Right atrium auricular region (tissue), 2 donors: ENCODE data around the gene GTF2F2. TPM values are rescaled to one million over a fixed set of nuclear protein-coding genes. Genes with fewer than 3 reads are reported as not detected.
A peak's percentile ranks its signal among the peaks of the same experiment; 100 is the strongest.

Experiments
- DNase-seq: peaks from one replicate; pipeline ENCODE4 v3.0.0-alpha.2; 2019; ENCODE audit warnings: low spot score
- H3K27ac ChIP-seq, 2 donors: fragments of 200-600 bp; sonication (generic); 1 replicate in 1 of 2; 2 replicates in 1 of 2; pipeline ENCODE4 v1.5.1; 2016 to 2019
- H3K27me3 ChIP-seq, 2 donors: fragments of 200-600 bp; sonication (generic); one replicate each; pipeline versions ENCODE4 v1.5.1 to v1.6.0; 2017 to 2019
- H3K36me3 ChIP-seq: fragments of 200-600 bp; sonication (generic); one replicate; pipeline ENCODE4 v1.5.1; 2016
- H3K4me1 ChIP-seq, 2 donors: fragments of 200-600 bp; sonication (generic); one replicate each; pipeline versions ENCODE4 v1.5.1 to v1.6.0; 2017 to 2019
- H3K4me3 ChIP-seq, 2 donors: fragments of 200-600 bp; sonication (generic); 1 replicate in 1 of 2; 2 replicates in 1 of 2; pipeline ENCODE4 v1.5.1; 2017 to 2019; ENCODE audit warnings: mild to moderate bottlenecking in 1 of 2, moderate library complexity in 1 of 2
- H3K9me3 ChIP-seq, 2 donors: fragments of 200-600 bp; sonication (generic); one replicate each; pipeline ENCODE4 v1.5.1; 2019
- CTCF ChIP-seq, 2 donors: fragments of 200-600 bp; sonication (generic); IDR thresholded peaks; one replicate each; pipeline ENCODE4 v1.5.1; 2019; ENCODE audit warnings: antibody characterized with exemption in 2 of 2
- total RNA-seq, 2 donors: library from RNA; depleted of rRNA; stranded (reverse); fragments of >200 nt; gene quantifications; one replicate each; pipeline ENCODE4 v1.1.0, GENCODE V29; 2016

Gene GTF2F2
- total RNA-seq, 2 donors from 2014 or later, result 9.4 to 23.3 TPM

GRCh38 chr13:45320876-45321629, 200.7 kb downstream of the GTF2F2 start:
- Histone ChIP-seq H3K36me3 (no peaks in the 10 kb centered on the region), H3K27me3 (no peaks in the 10 kb centered on the region), H3K4me1 (peaks cover 0 to 15% of the 10 kb centered on the region in 2 donors), H3K27ac (no peak overlapping the region), H3K9me3 (no peaks in the 10 kb centered on the region), H3K4me3 (no peak overlapping the region)
- no peak for DNase-seq
- TF ChIP-seq CTCF (IDR thresholded peaks at IDR 0.05), result no peak

GRCh38 chr13:45325806-45326205, 205.5 kb downstream of the GTF2F2 start:
- peak; percentile 81 for DNase-seq
- H3K27ac ChIP-seq, result peak overlapping the region; percentile 79 to 86
- H3K4me1 ChIP-seq, result peaks cover 0 to 59% of the 10 kb centered on the region in 2 donors
- H3K9me3 ChIP-seq, result no peaks in the 10 kb centered on the region
- no peak overlapping the region for H3K4me3 ChIP-seq
- H3K27me3 ChIP-seq, result no peaks in the 10 kb centered on the region
- no peak for TF ChIP-seq CTCF (IDR thresholded peaks at IDR 0.05)
- H3K36me3 ChIP-seq, result no peaks in the 10 kb centered on the region

GRCh38 chr13:45327253-45327955, 207.1 kb downstream of the GTF2F2 start:
- Histone ChIP-seq H3K9me3 (no peaks in the 10 kb centered on the region), H3K27me3 (no peaks in the 10 kb centered on the region), H3K36me3 (no peaks in the 10 kb centered on the region), H3K4me1 (peaks cover 0 to 73% of the 10 kb centered on the region in 2 donors), H3K27ac (peak overlapping the region; percentile 9 to 73), H3K4me3 (no peak overlapping the region)
- DNase-seq, result no peak
- TF ChIP-seq CTCF (IDR thresholded peaks at IDR 0.05), result no peak

- no peaks in the 10 kb centered on the region for H3K9me3 ChIP-seq
- no peak overlapping the region for H3K4me3 ChIP-seq
- TF ChIP-seq CTCF (IDR thresholded peaks at IDR 0.05), result no peak
- H3K36me3 ChIP-seq, result no peaks in the 10 kb centered on the region
- H3K27ac ChIP-seq, result peak overlapping the region; percentile 70 to 73
- H3K4me1 ChIP-seq, result peaks cover 0 to 84% of the 10 kb centered on the region in 2 donors
- no peak for DNase-seq
- H3K27me3 ChIP-seq, result no peaks in the 10 kb centered on the region
These were observed 208.4 kb downstream of the GTF2F2 start for GRCh38 chr13:45328661-45329111.

- no peak for DNase-seq
- Histone ChIP-seq H3K27ac (peak overlapping the region in 1 of 2 donors; percentile 23), H3K27me3 (no peaks in the 10 kb centered on the region), H3K9me3 (no peaks in the 10 kb centered on the region), H3K4me1 (peaks cover 0 to 92% of the 10 kb centered on the region in 2 donors), H3K4me3 (no peak overlapping the region), H3K36me3 (peaks cover 17% of the 10 kb centered on the region)
- TF ChIP-seq CTCF (IDR thresholded peaks at IDR 0.05), result no peak
These were observed 210.9 kb downstream of the GTF2F2 start for GRCh38 chr13:45331123-45331619.
